Peyer's patch (tissue), 4 donors: ENCODE measurements around the gene MGAT5.

Experiments used
- POLR2A ChIP-seq, 2 donors: fragments of 450-650 bp; IDR thresholded peaks; one replicate each; pipeline ENCODE4 v1.5.1; 2017; ENCODE audit warnings: antibody characterized with exemption in 2 of 2, mild to moderate bottlenecking in 2 of 2, moderate library complexity in 2 of 2
- TF ChIP-seq, protein P1 (sequence below), 6 experiments: fragments of 450-650 bp in 4 of 6; fragments of 200-600 bp in 2 of 6; sonication (generic) in 1 of 6; IDR thresholded peaks; one replicate each; pipeline ENCODE4 v1.5.1; 2017 to 2019; ENCODE audit warnings: antibody characterized with exemption in 6 of 6, mild to moderate bottlenecking in 3 of 6, moderate library complexity in 1 of 6

DNA sequence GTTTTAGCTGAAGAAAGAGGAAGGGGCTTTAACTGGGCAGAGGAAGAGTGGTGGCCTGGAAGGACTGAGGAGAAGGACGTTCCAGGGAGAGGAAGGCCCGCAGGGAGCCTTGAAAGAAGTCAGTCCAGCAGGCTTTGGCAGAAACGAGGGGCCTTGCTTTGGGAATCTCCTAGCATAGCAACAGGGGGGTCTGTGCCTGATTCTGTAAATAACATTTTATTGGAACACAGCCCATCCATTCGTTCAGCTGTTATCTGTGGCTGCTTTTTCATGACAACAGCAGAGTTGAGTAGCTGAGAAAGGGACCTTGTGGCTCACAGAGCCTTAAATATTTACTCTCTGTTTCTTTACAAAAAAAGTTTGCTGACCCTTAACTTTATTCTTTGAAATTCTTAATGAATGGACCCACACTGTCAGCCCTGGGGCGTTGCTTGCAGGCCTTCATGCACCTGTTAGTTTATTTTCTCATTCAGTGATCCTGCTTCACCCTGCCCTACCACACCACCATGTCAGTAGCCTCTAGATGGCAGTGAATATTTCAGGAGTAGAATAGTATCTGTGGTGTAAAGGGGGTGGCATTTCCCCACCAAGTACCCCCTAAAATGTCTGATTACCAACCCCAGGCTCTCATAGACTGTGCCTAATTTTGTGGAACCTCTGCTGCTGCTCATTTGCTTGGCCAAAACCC, 61.0 kb downstream of the MGAT5 start:
- TF ChIP-seq, protein P1, sequence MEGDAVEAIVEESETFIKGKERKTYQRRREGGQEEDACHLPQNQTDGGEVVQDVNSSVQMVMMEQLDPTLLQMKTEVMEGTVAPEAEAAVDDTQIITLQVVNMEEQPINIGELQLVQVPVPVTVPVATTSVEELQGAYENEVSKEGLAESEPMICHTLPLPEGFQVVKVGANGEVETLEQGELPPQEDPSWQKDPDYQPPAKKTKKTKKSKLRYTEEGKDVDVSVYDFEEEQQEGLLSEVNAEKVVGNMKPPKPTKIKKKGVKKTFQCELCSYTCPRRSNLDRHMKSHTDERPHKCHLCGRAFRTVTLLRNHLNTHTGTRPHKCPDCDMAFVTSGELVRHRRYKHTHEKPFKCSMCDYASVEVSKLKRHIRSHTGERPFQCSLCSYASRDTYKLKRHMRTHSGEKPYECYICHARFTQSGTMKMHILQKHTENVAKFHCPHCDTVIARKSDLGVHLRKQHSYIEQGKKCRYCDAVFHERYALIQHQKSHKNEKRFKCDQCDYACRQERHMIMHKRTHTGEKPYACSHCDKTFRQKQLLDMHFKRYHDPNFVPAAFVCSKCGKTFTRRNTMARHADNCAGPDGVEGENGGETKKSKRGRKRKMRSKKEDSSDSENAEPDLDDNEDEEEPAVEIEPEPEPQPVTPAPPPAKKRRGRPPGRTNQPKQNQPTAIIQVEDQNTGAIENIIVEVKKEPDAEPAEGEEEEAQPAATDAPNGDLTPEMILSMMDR (IDR thresholded peaks at IDR 0.05): no peak
- no peak for TF ChIP-seq POLR2A (IDR thresholded peaks at IDR 0.05)
